HepG2 (cell line): Measurements from ENCODE around the gene BEST2. TPM values are rescaled to one million over a fixed set of nuclear protein-coding genes. Genes with fewer than 3 reads are reported as not detected.

Experiments used
- E2F5 ChIP-seq: sonication (generic); formaldehyde crosslinking; conservative IDR thresholded peaks from 2 replicates; pipeline ENCODE4 v1.4.0; 2020; ENCODE audit warnings: missing genetic modification reagents
- EED ChIP-seq: sonication (generic); formaldehyde crosslinking; IDR thresholded peaks from 2 replicates; pipeline ENCODE4 v1.5.0; 2020; ENCODE audit warnings: mild to moderate bottlenecking, missing genetic modification reagents
- ERF ChIP-seq: IDR thresholded peaks from 2 replicates; pipeline ENCODE4 v1.6.1; 2018; ENCODE audit warnings: missing biosample characterization, missing genetic modification reagents
- FOXP1 ChIP-seq, 2 experiments: fragments of 450-650 bp in 1 of 2; IDR thresholded peaks; 2 replicates each; pipeline ENCODE4 v1.6.1; 2017 to 2018; ENCODE audit warnings: antibody characterized with exemption in 1 of 2
- HDAC1 ChIP-seq: sonication (generic); formaldehyde crosslinking; IDR thresholded peaks from 2 replicates; pipeline ENCODE4 v1.5.1; 2020; ENCODE audit warnings: mild to moderate bottlenecking, missing genetic modification reagents
- HES4 ChIP-seq: sonication (generic); formaldehyde crosslinking; IDR thresholded peaks from 2 replicates; pipeline ENCODE4 v1.9.0; 2021; ENCODE audit warnings: mild to moderate bottlenecking, missing genetic modification reagents, borderline replicate concordance
- MYPOP ChIP-seq: sonication (generic); formaldehyde crosslinking; IDR thresholded peaks from 2 replicates; pipeline ENCODE4 v1.8.1; 2023; ENCODE audit warnings: mild to moderate bottlenecking, moderate library complexity, missing genetic modification reagents
- NRL ChIP-seq: sonication (generic); formaldehyde crosslinking; IDR thresholded peaks from 2 replicates; pipeline ENCODE4 v1.5.0; 2020; ENCODE audit warnings: missing genetic modification reagents, mild to moderate bottlenecking, moderate library complexity, borderline replicate concordance
- POLR2G ChIP-seq: fragments of 200-400 bp; formaldehyde crosslinking; IDR thresholded peaks from 2 replicates; pipeline ENCODE4 v1.6.1; 2018; ENCODE audit warnings: mild to moderate bottlenecking, low read depth, low read length, moderate library complexity
- PRDM4 ChIP-seq: sonication (generic); formaldehyde crosslinking; IDR thresholded peaks from 2 replicates; pipeline ENCODE4 v1.9.0; 2021; ENCODE audit warnings: missing genetic modification reagents, borderline replicate concordance
- TBX2 ChIP-seq: sonication (generic); formaldehyde crosslinking; IDR thresholded peaks from 2 replicates; pipeline ENCODE4 v1.5.0; 2020; ENCODE audit warnings: missing genetic modification reagents, mild to moderate bottlenecking, borderline replicate concordance
- TFE3 ChIP-seq: IDR thresholded peaks from 2 replicates; pipeline ENCODE4 v1.6.1; 2016
- TIGD3 ChIP-seq: sonication (generic); formaldehyde crosslinking; IDR thresholded peaks from 2 replicates; pipeline ENCODE4 v1.5.1; 2020; ENCODE audit warnings: mild to moderate bottlenecking, missing genetic modification reagents, borderline replicate concordance
- ZBTB42 ChIP-seq: sonication (generic); formaldehyde crosslinking; IDR thresholded peaks from 2 replicates; pipeline ENCODE4 v1.5.0; 2020; ENCODE audit warnings: mild to moderate bottlenecking, missing genetic modification reagents
- ZFX ChIP-seq: sonication (generic); formaldehyde crosslinking; IDR thresholded peaks from 2 replicates; pipeline ENCODE4 v1.4.0; 2020; ENCODE audit warnings: mild to moderate bottlenecking, low read depth, missing genetic modification reagents, moderate library complexity
- ZNF33B ChIP-seq: sonication (generic); formaldehyde crosslinking; IDR thresholded peaks from 2 replicates; pipeline ENCODE4 v1.5.1; 2020; ENCODE audit warnings: mild to moderate bottlenecking, missing genetic modification reagents
- ZNF367 ChIP-seq: sonication (generic); formaldehyde crosslinking; IDR thresholded peaks from 2 replicates; pipeline ENCODE4 v1.4.0; 2020; ENCODE audit warnings: missing genetic modification reagents, borderline replicate concordance
- ZNF446 ChIP-seq: sonication (generic); formaldehyde crosslinking; IDR thresholded peaks from 2 replicates; pipeline ENCODE4 v1.5.0; 2020; ENCODE audit warnings: mild to moderate bottlenecking, missing genetic modification reagents
- ZNF780A ChIP-seq: sonication (generic); formaldehyde crosslinking; IDR thresholded peaks from 2 replicates; pipeline ENCODE4 v1.8.0; 2022; ENCODE audit warnings: mild to moderate bottlenecking, missing genetic modification reagents, moderate library complexity
- ZNF891 ChIP-seq: sonication (generic); formaldehyde crosslinking; IDR thresholded peaks from 2 replicates; pipeline ENCODE4 v1.5.0; 2020; ENCODE audit warnings: mild to moderate bottlenecking, missing genetic modification reagents
- ZZZ3 ChIP-seq: sonication (generic); formaldehyde crosslinking; IDR thresholded peaks from 2 replicates; pipeline ENCODE4 v1.4.0; 2020; ENCODE audit warnings: missing genetic modification reagents, mild to moderate bottlenecking, borderline replicate concordance
- polyA plus RNA-seq, 8 experiments: library from polyadenylated mRNA; depleted of rRNA in 3 of 8; stranded (reverse) in 7 of 8; unstranded in 1 of 8; fragments of >200 nt; fragmentation: Illumina TruSeq in 4 of 8; extraction: Trizol in 4 of 8; gene quantifications; 2 replicates each; pipeline versions ENCODE4 v1.2.1 to v1.2.3, GENCODE V29; 2011 to 2016; ENCODE audit warnings: low read depth in 4 of 8, missing spikeins in 1 of 8, mixed read lengths in 1 of 8; ENCODE audit not compliant: insufficient read depth in 1 of 8
- total RNA-seq, 5 experiments: library from RNA; depleted of rRNA; stranded (reverse); fragments of >200 nt; fragmentation: Illumina TruSeq; extraction: Trizol; gene quantifications; 2 replicates each; pipeline ENCODE4 v1.2.3, GENCODE V29; 2016; ENCODE audit warnings: low read depth in 1 of 5

The BEST2 gene
- total and polyA plus RNA-seq, 2 of the 13 experiments (the other 11 are each of a cell fraction or from before 2014, with no cell fraction given) = not detected

- peak; percentile 85 for TF ChIP-seq ZNF446 (CRISPR knock-in tag)
- peak; percentile 50; the same call in 1 of the 2 replicates for TF ChIP-seq POLR2G
- TF ChIP-seq ZNF780A = no peak
- TF ChIP-seq ZNF367 = peak; percentile 60; the same call in 1 of the 2 replicates
- peak; percentile 72 for TF ChIP-seq ZFX (CRISPR knock-in tag)
- TF ChIP-seq TFE3 (CRISPR knock-in tag) = 0 out of 2 replicates have a peak, but pooled peaks have one; percentile 17
- TF ChIP-seq FOXP1 (IDR thresholded peaks at IDR 0.05) = no peak
- no peak for TF ChIP-seq FOXP1 (CRISPR knock-in tag; IDR thresholded peaks at IDR 0.05)
- no peak for TF ChIP-seq E2F5
- peak; percentile 66 for TF ChIP-seq ERF (CRISPR knock-in tag)
- no peak for TF ChIP-seq PRDM4 (CRISPR knock-in tag)
- peak; percentile 81; the same call in 1 of the 2 replicates for TF ChIP-seq HDAC1 (CRISPR knock-in tag)
- TF ChIP-seq TBX2 (CRISPR knock-in tag) = peak; percentile 52; the same call in 1 of the 2 replicates
- TF ChIP-seq TIGD3 = 0 out of 2 replicates have a peak, but pooled peaks have one; percentile 29
- peak; percentile 71; the same call in 1 of the 2 replicates for TF ChIP-seq MYPOP (CRISPR knock-in tag)
- peak; percentile 59; the same call in 1 of the 2 replicates for TF ChIP-seq HES4 (CRISPR knock-in tag)
- TF ChIP-seq NRL (CRISPR knock-in tag) = peak; percentile 90
- TF ChIP-seq ZNF891 (CRISPR knock-in tag) = peak; percentile 83; the same call in 1 of the 2 replicates
- TF ChIP-seq ZBTB42 (CRISPR knock-in tag) = 0 out of 2 replicates have a peak, but pooled peaks have one; percentile 62
- TF ChIP-seq ZZZ3 = no peak
- no peak; the same call in 1 of the 2 replicates for TF ChIP-seq ZNF33B (CRISPR knock-in tag)
- peak; percentile 41; the same call in 1 of the 2 replicates for TF ChIP-seq EED
Observed at GRCh38 chr19:12792051-12792852, 40.7 kb downstream of the BEST2 start (continued).
